ENCODE measurements around the gene IPO9. TPM values are rescaled to one million over a fixed set of nuclear protein-coding genes. Genes with fewer than 3 reads are reported as not detected.

The IPO9 gene
- total RNA-seq, 2 donors from 2014 or later = 22.9 to 52.0 TPM

- no peak overlapping the region for H3K27ac ChIP-seq
- no peak for TF ChIP-seq CTCF (IDR thresholded peaks at IDR 0.05)
- intact Hi-C loops (cut with DNase I) = no loop called here
- no peaks in the 10 kb centered on the region for H3K36me3 ChIP-seq
- no peak overlapping the region for H3K4me3 ChIP-seq
- no peak overlapping the region for H3K9ac ChIP-seq (ENCODE audit: low read depth in 2 of 2, low read length in 2 of 2)
- H3K4me1 ChIP-seq = no peaks in the 10 kb centered on the region
- no peaks in the 10 kb centered on the region for H3K9me3 ChIP-seq
- no peaks in the 10 kb centered on the region for H3K27me3 ChIP-seq
- no peak for DNase-seq
Measured at GRCh38 chr1:201930137-201930536, 101.2 kb downstream of the IPO9 start.

- no peak overlapping the region for H3K9ac ChIP-seq (ENCODE audit: low read depth in 2 of 2, low read length in 2 of 2)
- H3K36me3 ChIP-seq = no peaks in the 10 kb centered on the region
- DNase-seq = no peak
- no peaks in the 10 kb centered on the region for H3K4me1 ChIP-seq
- intact Hi-C loops (cut with DNase I) = no loop called here
- H3K9me3 ChIP-seq = no peaks in the 10 kb centered on the region
- no peaks in the 10 kb centered on the region for H3K27me3 ChIP-seq
- no peak overlapping the region for H3K27ac ChIP-seq
- H3K4me3 ChIP-seq = no peak overlapping the region
- TF ChIP-seq CTCF (IDR thresholded peaks at IDR 0.05) = no peak
Measured at GRCh38 chr1:201930803-201931202, 101.8 kb downstream of the IPO9 start.

Small RNA genes within 50 kb of the gene (microRNA-seq; reads per million reads assigned to microRNA genes)
- not detected for gene MIR1231
- gene MIR6739 = not detected

Other genes with a start within 250 kb of the IPO9 start
- gene SHISA4, start 59.7 kb downstream of the IPO9 start, total RNA-seq = 1 to 10 TPM; 2.0 to 3.9 TPM
- 10 to 100 TPM in 1 of 2 donors, 1 to 10 TPM in 1; 7.6 to 64.5 TPM for gene LMOD1, start 117.4 kb downstream of the IPO9 start, total RNA-seq
- 10 to 100 TPM; 63.4 to 84.7 TPM for gene TIMM17A, start 126.3 kb downstream of the IPO9 start, total RNA-seq
- 100 to 1,000 TPM; 142 to 147 TPM for gene RNPEP, start 153.5 kb downstream of the IPO9 start, total RNA-seq
- 1,000 to 10,000 TPM in 1 of 2 donors, 100 to 1,000 TPM in 1; 749 to 1,162 TPM for gene ELF3, start 181.4 kb downstream of the IPO9 start, total RNA-seq